NCI-H2196 treated with DMSO at 0.1 percent for 48 hours (cell line): ENCODE measurements around the gene AHRR.

Experiments
- DNase-seq: peaks from one replicate; lab custom pipeline; 2025; ENCODE audit not compliant: unreplicated experiment; lab: John Stamatoyannopoulos, UW

Gene AHRR

GRCh38 chr5:453725-454481 lies 132.4 kb downstream of the AHRR start:
- no peak for DNase-seq

GRCh38 chr5:454936-455335 lies 133.4 kb downstream of the AHRR start:
- DNase-seq = no peak

GRCh38 chr5:455806-456205 lies 134.3 kb downstream of the AHRR start:
- DNase-seq = no peak

GRCh38 chr5:456351-457194 lies 135.1 kb downstream of the AHRR start:
- no peak for DNase-seq

GRCh38 chr5:457195-457961 lies 135.9 kb downstream of the AHRR start:
- no peak for DNase-seq

- DNase-seq = no peak
These were observed 137.2 kb downstream of the AHRR start for GRCh38 chr5:458547-459353.

- no peak for DNase-seq
These were observed 138.2 kb downstream of the AHRR start for GRCh38 chr5:459562-460272.

- no peak for DNase-seq
These were observed 138.7 kb downstream of the AHRR start for GRCh38 chr5:460273-460625.

- DNase-seq = no peak
These were observed 140.6 kb downstream of the AHRR start for GRCh38 chr5:462051-462481.

GRCh38 chr5:463301-463700 lies 141.8 kb downstream of the AHRR start:
- DNase-seq = no peak

- no peak for DNase-seq
These were observed 142.4 kb downstream of the AHRR start for GRCh38 chr5:463952-464351.

- DNase-seq = no peak
These were observed 142.9 kb downstream of the AHRR start for GRCh38 chr5:464446-464842.

- DNase-seq = no peak
These were observed 143.5 kb downstream of the AHRR start for GRCh38 chr5:464843-465590.

GRCh38 chr5:465591-466403 lies 144.3 kb downstream of the AHRR start:
- no peak for DNase-seq

GRCh38 chr5:466661-467310 lies 145.3 kb downstream of the AHRR start:
- DNase-seq = no peak

GRCh38 chr5:468401-468800 lies 146.9 kb downstream of the AHRR start:
- no peak for DNase-seq

- no peak for DNase-seq
These were observed 148.4 kb downstream of the AHRR start for GRCh38 chr5:469752-470483.
